Chondrocyte (in vitro differentiated cells): ENCODE results near the gene FLII. TPM values are rescaled to one million over a fixed set of nuclear protein-coding genes. Genes with fewer than 3 reads are reported as not detected.

ENCODE experiments used
- DNase-seq: peaks from one replicate; pipeline ENCODE4 v3.0.0; 2021; ENCODE audit warnings: mixed read lengths, low spot score
- H3K27ac Mint-ChIP-seq: one replicate; pipeline ENCODE4 v1.8.0; 2021; ENCODE audit warnings: mild to moderate bottlenecking, moderate library complexity, mixed read lengths; ENCODE audit not compliant: unreplicated experiment
- H3K27me3 Mint-ChIP-seq: 2 replicates; pipeline ENCODE4 v1.8.0; 2021; ENCODE audit warnings: low read depth, mixed read lengths
- H3K36me3 Mint-ChIP-seq: 2 replicates; pipeline ENCODE4 v1.8.0; 2021; ENCODE audit warnings: low read depth, mixed read lengths
- H3K4me1 Mint-ChIP-seq: 2 replicates; pipeline ENCODE4 v1.8.0; 2021; ENCODE audit warnings: low read depth, mild to moderate bottlenecking, mixed read lengths
- H3K4me3 Mint-ChIP-seq: one replicate; pipeline ENCODE4 v1.8.0; 2021; ENCODE audit warnings: mild to moderate bottlenecking, moderate library complexity, mixed read lengths; ENCODE audit not compliant: unreplicated experiment
- H3K9me3 Mint-ChIP-seq: 2 replicates; pipeline ENCODE4 v1.8.0; 2021; ENCODE audit warnings: low read depth, mixed read lengths
- total RNA-seq: library from RNA; stranded (reverse); gene quantifications from 3 replicates; pipeline ENCODE4 v1.2.1, GENCODE V29; 2021
- TF ChIP-seq, protein P1 (sequence below): fragments of 200-600 bp; sonication (generic); IDR thresholded peaks from 2 replicates; pipeline ENCODE4 v1.5.0; 2021; ENCODE audit warnings: antibody characterized with exemption, mild to moderate bottlenecking, moderate library complexity

The FLII gene
- total RNA-seq, 1 donor from 2014 or later, result 228 TPM

DNA sequence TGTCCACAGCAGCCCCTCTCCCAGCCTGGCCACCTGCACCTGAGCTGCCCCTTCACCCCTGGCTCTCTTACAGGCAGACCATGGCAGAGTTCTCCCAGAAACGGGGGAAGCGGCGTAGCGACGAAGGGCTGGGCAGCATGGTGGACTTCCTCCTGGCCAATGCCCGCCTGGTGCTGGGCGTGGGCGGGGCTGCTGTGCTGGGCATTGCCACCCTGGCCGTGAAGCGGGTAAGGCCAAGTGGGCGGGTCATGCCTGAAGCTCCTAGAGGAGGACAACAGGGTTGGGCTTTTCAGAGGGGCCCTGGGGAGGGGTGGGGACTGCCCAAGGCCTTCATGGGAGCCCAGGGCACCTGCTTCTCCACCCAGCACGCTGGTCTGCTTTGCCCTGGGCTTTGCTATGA, 4.1 kb upstream of the FLII start:
- no peak overlapping the region for H3K27ac Mint-ChIP-seq
- no peaks in the 10 kb centered on the region for H3K9me3 Mint-ChIP-seq
- no peak overlapping the region for H3K4me3 Mint-ChIP-seq
- peaks cover 21% of the 10 kb centered on the region for H3K4me1 Mint-ChIP-seq
- H3K27me3 Mint-ChIP-seq, result no peaks in the 10 kb centered on the region
- no peak for DNase-seq
- TF ChIP-seq, protein P1, sequence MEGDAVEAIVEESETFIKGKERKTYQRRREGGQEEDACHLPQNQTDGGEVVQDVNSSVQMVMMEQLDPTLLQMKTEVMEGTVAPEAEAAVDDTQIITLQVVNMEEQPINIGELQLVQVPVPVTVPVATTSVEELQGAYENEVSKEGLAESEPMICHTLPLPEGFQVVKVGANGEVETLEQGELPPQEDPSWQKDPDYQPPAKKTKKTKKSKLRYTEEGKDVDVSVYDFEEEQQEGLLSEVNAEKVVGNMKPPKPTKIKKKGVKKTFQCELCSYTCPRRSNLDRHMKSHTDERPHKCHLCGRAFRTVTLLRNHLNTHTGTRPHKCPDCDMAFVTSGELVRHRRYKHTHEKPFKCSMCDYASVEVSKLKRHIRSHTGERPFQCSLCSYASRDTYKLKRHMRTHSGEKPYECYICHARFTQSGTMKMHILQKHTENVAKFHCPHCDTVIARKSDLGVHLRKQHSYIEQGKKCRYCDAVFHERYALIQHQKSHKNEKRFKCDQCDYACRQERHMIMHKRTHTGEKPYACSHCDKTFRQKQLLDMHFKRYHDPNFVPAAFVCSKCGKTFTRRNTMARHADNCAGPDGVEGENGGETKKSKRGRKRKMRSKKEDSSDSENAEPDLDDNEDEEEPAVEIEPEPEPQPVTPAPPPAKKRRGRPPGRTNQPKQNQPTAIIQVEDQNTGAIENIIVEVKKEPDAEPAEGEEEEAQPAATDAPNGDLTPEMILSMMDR, result no peak
- peaks cover 5% of the 10 kb centered on the region for H3K36me3 Mint-ChIP-seq

DNA sequence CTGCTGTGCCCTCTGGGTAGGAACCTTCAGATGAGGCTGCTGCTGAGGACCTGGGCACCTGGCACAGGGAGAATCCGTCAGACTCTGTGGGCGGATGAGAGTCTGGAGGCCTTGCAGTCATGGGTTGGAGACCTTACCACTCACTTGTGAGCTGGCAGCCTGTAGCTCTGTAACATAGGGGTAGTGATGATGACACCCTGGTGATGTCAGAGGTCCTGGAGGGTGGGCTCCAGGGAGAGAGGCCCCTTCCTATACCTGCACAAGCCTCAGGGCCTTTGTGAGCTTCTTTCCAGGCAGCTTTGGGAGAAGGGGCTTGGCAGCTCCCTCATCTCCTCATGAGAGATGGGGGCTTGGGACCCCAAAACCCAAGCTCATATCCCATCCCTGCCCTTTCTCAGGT, 3.6 kb upstream of the FLII start:
- no peaks in the 10 kb centered on the region for H3K27me3 Mint-ChIP-seq
- H3K4me1 Mint-ChIP-seq, result peaks cover 27% of the 10 kb centered on the region
- TF ChIP-seq, protein P1, result no peak
- no peaks in the 10 kb centered on the region for H3K9me3 Mint-ChIP-seq
- peaks cover 5% of the 10 kb centered on the region for H3K36me3 Mint-ChIP-seq
- no peak for DNase-seq
- peak overlapping the region; percentile 12 for H3K27ac Mint-ChIP-seq
- H3K4me3 Mint-ChIP-seq, result peak overlapping the region; percentile 28

DNA sequence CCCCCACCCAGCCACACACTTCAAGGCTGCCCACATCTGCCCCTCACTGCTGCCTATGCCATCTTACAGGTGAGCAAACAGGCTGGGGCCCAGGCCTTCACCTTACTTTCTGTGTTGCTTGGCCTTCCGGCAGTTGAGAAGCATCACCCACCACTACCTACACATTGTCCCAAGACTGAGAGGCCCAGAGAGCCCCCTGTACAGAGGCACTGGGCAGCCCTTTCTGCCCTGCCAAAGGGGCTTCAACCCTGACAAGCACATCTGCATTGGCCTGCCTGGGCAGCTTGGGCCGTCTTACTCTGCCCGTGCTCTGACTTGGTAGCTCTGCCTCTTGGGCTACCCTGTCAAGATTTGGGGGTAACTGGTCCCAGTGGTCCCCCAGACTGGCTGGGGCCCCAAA, 3.1 kb upstream of the FLII start:
- H3K4me3 Mint-ChIP-seq, result peak overlapping the region; percentile 80
- H3K27me3 Mint-ChIP-seq, result no peaks in the 10 kb centered on the region
- H3K4me1 Mint-ChIP-seq, result peaks cover 30% of the 10 kb centered on the region
- no peak for DNase-seq
- peak overlapping the region; percentile 88 for H3K27ac Mint-ChIP-seq
- TF ChIP-seq, protein P1, result no peak
- no peaks in the 10 kb centered on the region for H3K9me3 Mint-ChIP-seq
- peaks cover 5% of the 10 kb centered on the region for H3K36me3 Mint-ChIP-seq

DNA sequence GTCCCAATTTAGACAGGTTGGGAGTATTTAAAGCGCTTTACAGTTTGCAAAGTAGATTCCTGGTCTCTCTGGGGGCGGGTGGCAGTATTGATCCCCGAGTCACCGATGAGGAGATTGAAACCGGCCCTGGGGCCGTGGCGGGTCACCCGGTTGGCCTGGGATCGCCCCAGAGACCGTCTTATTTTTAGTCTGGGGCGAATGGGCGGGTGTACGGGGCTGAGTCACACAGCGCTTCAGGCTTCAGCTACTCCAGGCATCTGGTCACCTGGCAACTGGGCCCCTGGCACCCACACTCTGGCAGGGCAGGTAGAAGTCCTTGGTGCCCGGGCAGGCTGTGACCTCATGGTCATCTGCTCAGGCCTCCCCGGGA, 2.6 kb upstream of the FLII start:
- TF ChIP-seq, protein P1, result no peak
- H3K4me1 Mint-ChIP-seq, result peaks cover 30% of the 10 kb centered on the region
- peak overlapping the region; percentile 80 for H3K4me3 Mint-ChIP-seq
- peak overlapping the region; percentile 88 for H3K27ac Mint-ChIP-seq
- no peak for DNase-seq
- peaks cover 7% of the 10 kb centered on the region for H3K36me3 Mint-ChIP-seq
- H3K27me3 Mint-ChIP-seq, result no peaks in the 10 kb centered on the region
- no peaks in the 10 kb centered on the region for H3K9me3 Mint-ChIP-seq

DNA sequence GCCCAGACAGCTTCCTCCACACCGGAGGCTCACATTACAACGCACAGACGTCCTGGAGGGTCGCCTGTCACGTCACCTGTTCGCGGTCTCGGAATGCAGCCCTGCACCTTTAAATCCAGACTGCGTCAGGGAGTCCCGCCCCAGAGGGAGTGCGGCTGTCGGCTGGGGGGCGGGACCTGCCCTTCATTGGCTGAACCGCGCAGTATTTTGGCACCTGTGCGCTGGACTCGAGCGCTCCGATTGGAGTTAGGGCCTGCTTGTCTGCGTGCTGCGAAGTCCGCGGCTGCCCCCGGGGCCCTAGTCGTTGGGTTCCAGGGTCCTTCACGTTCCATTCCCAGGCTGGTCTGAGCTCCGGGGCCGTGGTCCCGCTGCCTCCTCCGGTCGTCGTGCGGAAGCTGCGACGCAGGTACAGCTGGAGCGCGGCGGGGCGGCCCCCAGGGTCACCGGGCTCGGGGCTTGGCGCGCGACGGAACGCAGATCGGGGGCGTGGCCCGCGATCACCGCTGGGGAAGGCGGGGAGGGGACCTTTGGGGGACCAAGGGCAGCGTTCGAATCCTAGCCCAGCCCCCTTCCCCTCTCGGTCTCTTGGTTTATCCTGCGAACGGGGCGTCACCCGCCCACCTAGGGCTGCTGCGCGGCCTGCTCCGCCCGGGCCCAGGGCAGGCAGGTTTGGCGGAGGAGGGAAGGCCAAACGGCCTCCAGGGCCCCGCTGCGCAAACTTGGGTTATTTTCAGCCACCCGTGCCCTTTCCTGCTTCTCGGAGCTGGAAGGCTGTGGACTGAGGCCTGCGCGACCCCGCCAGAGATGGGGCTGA, 2.0 kb upstream of the FLII start, which contains the start of gene MIEF2:
TSS of gene MIEF2 (plus strand) at position 331 of the 814 bp plus-strand sequence. CDS start 2,059 bp downstream, outside the sequence.
- Mint-ChIP-seq H3K4me1 (peaks cover 30% of the 10 kb centered on the region), H3K9me3 (no peaks in the 10 kb centered on the region), H3K27me3 (no peaks in the 10 kb centered on the region), H3K27ac (peak within 1 kb of the TSS; percentile 88), H3K4me3 (peak within 1 kb of the TSS; percentile 80), H3K36me3 (peaks cover 7% of the 10 kb centered on the region)
- TF ChIP-seq, protein P1, result no peak
- DNase-seq, result peak; percentile 97
